HG03439 (cell line): ENCODE data around the gene FGR.
"Not testable (repeated sequence)": the region's sequence is repeated elsewhere in the genome, so short reads cannot be mapped to it uniquely, and the experiment has no call there.

ENCODE experiments used
- ATAC-seq: cut with Tn5 transposase; IDR thresholded peaks from one replicate; pipeline ENCODE4 v1.9.1; 2021; ENCODE audit warnings: mild to moderate bottlenecking, moderate library complexity; ENCODE audit not compliant: unreplicated experiment

FGR gene

GRCh38 chr1:27660300-27660835 lies 25.4 kb upstream of the FGR start:
- ATAC-seq = no peak

- peak; percentile 65 for ATAC-seq
Measured at GRCh38 chr1:27659497-27660299, 24.7 kb upstream of the FGR start.

GRCh38 chr1:27658951-27659496 lies 24.0 kb upstream of the FGR start:
- ATAC-seq = peak; percentile 2

- ATAC-seq = no peak
Measured at GRCh38 chr1:27656157-27656893, 21.3 kb upstream of the FGR start.

GRCh38 chr1:27655151-27655937 lies 20.4 kb upstream of the FGR start:
- no peak for ATAC-seq

GRCh38 chr1:27652111-27652864 lies 17.3 kb upstream of the FGR start:
- ATAC-seq = no peak

GRCh38 chr1:27650539-27651175 lies 15.7 kb upstream of the FGR start:
- ATAC-seq = no peak

- ATAC-seq = no peak
Measured at GRCh38 chr1:27650171-27650538, 15.2 kb upstream of the FGR start.

GRCh38 chr1:27649306-27649635 lies 14.3 kb upstream of the FGR start:
- no peak for ATAC-seq

- ATAC-seq = no peak
Measured at GRCh38 chr1:27648602-27649305, 13.8 kb upstream of the FGR start.

GRCh38 chr1:27647328-27647727 lies 12.3 kb upstream of the FGR start:
- ATAC-seq = no peak

GRCh38 chr1:27646676-27647075 lies 11.7 kb upstream of the FGR start:
- no peak for ATAC-seq

- no peak for ATAC-seq
Measured at GRCh38 chr1:27645071-27645415, 10.1 kb upstream of the FGR start.

- ATAC-seq = no peak
Measured at GRCh38 chr1:27644369-27645070, 9.5 kb upstream of the FGR start.

GRCh38 chr1:27643600-27644368 lies 8.8 kb upstream of the FGR start:
- no peak for ATAC-seq

- not testable (repeated sequence) for ATAC-seq
Measured at GRCh38 chr1:27640514-27640913, 5.5 kb upstream of the FGR start.

- no peak for ATAC-seq
Measured at GRCh38 chr1:27638805-27639204, 3.8 kb upstream of the FGR start.
